ENCODE results near the gene NINL.

The NINL gene

GRCh38 chr20:25534845-25535244, 50.5 kb downstream of the NINL start:
- DNase-seq (ENCODE audit: low read depth in 3 of 3, low spot score in 1 of 3): no peak

DNA sequence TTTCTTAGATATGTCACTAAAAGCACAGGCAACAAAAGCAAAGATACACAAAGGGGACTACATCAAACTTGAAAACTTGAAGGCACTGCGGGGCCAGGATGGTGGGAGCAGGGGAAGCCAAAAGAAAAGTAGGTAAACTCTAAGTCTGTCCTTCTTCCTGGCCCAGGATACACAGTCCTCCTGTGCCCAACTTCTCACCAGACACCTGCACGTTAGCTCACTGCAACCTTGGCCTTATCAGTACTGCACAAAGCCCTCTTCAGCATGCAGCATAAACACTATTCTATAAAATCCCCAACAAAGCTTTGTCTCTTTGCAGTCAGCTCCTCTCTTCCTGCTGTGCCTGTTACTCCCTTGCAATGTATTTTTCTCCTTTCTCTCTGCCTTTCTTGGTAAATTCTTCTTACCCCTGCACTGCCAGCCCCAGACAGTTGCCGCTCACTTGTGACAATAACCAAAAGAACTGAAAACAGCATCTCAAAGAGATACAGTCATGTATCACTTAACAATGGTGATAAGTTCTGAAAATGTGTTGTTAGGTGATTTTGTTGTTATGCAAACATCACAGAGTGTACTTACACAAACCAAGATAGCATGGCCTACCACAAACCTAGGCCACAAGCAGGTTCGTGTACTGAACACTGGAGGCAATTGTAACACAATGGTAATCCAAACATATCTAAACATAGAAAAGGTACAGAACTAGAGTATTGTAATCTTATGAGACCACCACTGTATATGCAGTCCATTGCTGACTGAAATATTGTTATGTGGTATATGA, 51.2 kb downstream of the NINL start:
- no peak for DNase-seq (ENCODE audit: low read depth in 3 of 3, low spot score in 1 of 3)

DNA sequence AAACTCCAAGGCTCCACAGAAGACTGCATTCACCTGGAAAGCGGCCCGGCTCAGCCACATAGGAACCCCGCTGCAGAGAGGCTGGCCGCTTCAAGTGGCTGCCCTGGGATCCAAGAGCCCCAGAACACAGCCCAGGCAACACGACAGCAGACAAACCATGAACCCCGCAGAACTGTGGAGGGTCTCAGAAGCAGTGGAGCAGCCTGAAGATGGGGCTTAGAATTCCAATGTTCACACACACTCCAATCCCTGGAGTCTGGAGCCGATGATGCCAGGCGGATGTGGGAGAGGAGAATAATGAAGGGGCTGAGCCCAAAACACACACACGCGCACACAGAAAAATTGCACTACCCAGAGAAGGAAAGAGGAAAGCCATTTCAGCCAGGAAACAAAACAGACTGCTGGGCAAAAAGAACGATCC, 52.4 kb downstream of the NINL start:
- DNase-seq (ENCODE audit: low read depth in 3 of 3, low spot score in 1 of 3): no peak

DNA sequence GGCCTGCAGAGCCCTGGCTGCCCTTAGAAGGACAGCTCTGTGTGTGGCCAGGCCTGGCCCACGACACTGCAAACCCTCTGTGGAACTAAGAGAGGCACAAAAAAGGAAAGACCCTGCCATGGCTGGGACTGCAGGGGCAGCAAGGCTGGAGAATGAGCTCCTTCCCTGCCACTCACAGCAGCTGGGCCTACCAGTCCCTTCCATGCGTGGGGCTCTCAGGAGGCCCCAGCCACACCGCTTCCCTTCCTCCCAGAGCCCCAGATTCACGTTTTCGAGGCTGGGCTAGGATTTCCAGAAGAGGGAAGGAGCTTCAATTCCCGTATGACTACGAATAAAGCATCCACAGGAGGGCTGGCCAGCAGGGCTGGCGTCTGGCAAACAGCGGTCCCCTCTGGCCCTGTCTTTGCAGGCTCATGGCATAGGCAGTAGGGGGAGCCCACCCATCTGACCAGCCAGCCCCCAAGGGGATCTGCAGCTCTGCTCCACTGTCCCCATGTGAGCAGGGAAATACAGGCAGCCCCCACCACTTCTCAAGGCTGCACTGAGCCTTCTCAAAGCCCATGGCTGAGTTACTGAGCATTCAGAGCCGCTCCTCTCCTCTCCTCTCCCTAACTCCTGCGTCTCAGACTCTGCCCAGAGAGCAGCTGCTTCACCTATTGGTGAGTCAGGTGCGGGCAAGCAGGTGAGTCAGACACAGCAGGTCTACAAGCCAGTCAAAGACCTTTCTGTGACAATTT, 53.1 kb downstream of the NINL start:
- DNase-seq (ENCODE audit: low read depth in 3 of 3, low spot score in 1 of 3): no peak

DNA sequence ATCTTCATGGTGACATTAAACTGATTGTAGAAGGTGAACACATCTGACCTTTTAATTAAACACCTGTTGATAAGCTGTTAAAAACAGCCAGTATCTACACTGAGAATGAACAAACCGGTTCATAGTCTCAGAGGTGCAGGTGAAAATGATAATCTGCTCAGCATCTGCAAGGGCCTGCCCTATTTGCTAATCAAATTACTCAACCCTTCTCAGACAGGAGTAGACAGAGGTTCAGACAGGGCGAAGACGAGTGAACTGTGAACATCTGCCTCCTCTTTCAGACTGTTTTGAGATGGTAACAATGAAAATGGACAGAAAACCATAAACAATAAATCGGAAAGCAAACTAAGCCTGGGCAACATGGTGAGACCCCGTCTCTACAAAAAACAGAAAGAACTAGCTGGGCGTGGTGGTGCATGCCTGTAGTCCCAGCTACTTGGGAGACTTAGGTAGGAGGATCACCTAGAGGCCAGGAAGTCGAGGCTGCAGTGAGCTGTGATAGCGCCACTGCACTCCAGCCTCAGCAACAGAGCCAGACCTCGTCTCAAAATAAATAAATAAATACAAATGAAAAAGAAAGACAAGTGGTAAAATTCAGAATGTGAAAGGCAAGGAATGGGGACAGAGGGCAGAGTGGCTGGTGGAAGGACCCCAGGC, 55.9 kb downstream of the NINL start:
- no peak for DNase-seq (ENCODE audit: low read depth in 3 of 3, low spot score in 1 of 3)

DNA sequence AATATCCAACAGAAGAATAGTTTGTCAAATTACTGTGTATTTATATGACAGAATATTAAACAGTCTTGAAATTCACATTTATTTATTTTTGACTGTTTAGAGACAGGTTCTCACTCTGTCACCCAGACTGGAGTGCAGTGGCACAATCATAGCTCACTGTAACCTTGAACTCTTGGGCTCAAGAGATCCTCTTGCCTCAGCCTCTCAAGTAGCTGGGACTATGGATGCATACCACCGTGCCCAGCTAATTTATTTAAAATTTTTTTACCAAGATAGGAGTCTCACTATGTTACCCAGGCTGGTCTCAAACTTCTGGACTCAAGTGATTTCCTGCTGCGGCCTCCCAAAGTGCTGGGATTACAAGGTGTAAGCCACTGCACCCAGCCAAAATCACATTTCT, 57.4 kb downstream of the NINL start:
- no peak for DNase-seq (ENCODE audit: low read depth in 3 of 3, low spot score in 1 of 3)

DNA sequence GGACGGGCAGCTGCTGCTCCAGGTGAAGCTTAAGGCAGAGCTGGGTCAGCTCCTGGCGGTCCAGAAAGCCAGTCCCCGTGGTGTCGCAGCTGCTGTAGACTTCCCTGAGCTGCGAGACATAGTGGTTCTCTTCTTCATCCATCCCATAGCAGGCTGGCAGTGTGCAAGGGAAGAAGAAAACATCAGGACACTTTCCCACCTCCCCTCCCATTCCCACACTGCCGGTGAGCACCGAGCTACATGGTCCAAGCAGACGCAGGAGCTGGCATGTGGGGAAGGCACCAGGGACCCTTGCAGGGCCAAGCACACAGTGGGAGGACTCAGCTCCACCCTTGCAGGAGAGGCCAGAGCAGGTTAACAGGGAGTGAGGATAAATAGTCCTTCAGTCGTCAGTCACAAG, 58.9 kb downstream of the NINL start:
- DNase-seq (ENCODE audit: low read depth in 3 of 3, low spot score in 1 of 3): no peak

GRCh38 chr20:25525867-25526266, 59.5 kb downstream of the NINL start:
- DNase-seq (ENCODE audit: low read depth in 3 of 3, low spot score in 1 of 3): no peak

- no peak for DNase-seq (ENCODE audit: low read depth in 3 of 3, low spot score in 1 of 3)
Observed at GRCh38 chr20:25525295-25525694, 60.0 kb downstream of the NINL start.

DNA sequence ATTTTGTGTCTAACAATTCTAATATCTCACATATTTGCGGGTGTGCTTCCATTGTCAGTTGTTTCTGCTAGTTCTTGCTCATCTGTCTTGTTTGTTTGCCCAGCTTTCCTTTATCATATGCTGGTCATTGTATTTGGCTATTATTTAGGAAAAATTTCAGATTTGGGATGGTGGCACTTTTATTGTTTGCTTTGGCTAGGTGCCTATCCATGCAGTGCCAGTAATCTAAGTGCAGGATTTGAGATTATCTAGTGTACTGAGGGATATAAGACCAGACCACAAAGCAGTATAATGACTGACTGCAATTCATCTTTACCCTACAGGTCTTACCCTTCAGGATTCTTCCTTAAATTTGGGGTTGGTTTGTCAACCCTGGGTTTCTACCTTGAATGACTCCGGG, 63.9 kb downstream of the NINL start:
- no peak for DNase-seq (ENCODE audit: low read depth in 3 of 3, low spot score in 1 of 3)

- DNase-seq (ENCODE audit: low read depth in 3 of 3, low spot score in 1 of 3): no peak
Observed at GRCh38 chr20:25517124-25517523, 68.2 kb downstream of the NINL start.

DNA sequence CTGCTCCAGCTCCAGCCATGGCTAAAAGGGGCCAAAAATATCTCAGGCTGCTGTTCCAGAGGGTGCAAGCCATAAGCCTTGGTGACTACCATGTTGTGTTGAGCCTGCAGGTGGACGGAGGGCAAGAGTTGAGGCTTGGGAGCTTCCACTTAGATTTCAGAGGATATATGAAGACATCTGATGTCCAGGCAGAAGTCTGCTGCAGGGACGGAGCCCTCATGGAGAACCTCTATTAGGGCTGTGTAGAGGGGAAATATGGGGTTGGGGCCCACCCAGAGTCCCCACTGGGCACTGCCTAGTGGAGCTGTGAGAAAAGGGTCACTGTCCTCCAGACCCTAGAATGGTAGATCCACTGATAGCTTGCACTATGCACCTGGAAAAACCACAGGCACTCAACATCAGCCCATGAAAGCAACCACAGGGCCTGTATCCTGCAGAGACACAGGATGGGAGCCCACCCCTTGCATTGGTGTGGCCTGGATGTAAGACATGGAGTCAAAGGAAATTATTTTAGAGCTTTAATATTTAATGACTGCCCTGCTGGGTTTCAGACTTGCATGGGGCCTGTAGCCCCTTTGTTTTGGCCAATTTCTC, 70.5 kb downstream of the NINL start:
- DNase-seq (ENCODE audit: low read depth in 3 of 3, low spot score in 1 of 3): no peak

DNA sequence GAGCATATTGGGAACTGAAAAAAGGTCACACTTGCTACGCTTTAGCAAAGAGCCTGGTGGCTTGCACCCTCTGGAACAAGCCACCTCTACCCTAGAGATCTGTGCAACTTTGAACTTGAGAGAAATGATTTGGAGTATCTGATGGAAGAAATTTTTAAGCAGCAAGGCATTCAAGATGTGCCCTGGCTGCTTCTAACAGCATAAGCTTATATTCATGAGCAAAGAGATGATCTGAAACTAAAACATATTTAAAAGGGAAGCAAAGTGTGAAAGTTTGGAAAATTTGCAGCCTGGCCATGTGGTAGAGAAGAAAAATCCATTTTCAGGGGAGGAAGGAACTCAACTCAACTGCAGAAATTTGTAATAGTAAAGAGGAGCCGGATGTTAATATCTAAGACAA, 71.1 kb downstream of the NINL start:
- no peak for DNase-seq (ENCODE audit: low read depth in 3 of 3, low spot score in 1 of 3)

DNA sequence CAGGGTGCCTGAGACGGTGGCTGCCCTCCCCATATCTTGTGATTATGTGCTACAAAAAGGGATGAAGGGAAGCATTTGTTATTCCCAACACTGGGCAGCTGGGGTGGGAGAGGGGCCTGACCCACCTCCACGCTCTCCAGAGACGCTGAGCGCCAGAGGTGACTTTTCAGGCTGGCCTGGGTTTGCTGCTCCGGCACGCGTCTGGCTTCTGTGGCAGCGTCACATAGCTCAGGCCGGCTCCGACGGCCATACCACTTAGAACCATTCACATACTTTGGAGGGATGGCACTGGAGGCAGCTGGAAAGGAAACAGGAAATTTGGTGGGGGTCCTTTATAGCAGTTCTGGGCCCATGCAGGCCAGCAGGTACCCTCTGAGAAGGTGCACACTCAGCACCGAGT, 72.6 kb downstream of the NINL start:
- DNase-seq (ENCODE audit: low read depth in 3 of 3, low spot score in 1 of 3): no peak

DNA sequence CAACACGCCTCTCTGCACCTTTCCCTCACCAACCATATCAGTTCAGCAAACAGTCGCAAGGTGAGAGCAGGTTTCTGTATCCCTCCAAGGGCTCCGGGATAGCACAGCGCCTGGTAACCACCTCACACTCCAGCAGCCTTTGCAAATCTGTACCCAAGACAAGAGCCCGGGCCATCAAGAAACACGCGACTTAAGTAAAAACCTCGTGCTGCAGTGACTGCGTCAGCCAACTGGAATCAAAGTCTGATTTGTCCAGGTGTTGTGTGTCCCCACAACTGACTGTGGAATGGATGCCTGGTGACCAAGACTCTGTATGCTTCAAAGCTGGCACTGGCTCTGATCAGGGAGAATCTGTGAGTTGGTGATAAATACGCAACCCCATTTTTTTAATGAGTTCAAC, 74.1 kb downstream of the NINL start:
- no peak for DNase-seq (ENCODE audit: low read depth in 3 of 3, low spot score in 1 of 3)

DNA sequence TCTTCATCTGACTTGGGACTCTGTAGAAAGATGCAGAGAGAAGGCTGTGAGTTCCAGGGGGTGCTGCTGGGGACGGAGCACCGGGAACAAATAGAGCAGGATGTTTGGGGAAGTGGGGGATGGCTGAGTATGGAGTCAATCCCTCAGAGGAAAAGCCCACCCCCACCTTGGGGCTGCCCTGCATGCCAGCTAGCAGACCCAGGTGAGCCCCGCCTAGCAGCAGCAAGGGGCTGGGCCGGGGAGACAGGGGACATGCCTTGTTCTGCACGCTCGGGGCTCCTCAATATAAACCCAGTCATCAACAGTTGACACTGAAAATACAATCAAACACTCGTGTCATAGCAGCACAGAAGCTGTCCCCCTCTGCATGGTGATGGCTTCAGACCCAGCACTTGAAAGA, 74.6 kb downstream of the NINL start:
- no peak for DNase-seq (ENCODE audit: low read depth in 3 of 3, low spot score in 1 of 3)

DNA sequence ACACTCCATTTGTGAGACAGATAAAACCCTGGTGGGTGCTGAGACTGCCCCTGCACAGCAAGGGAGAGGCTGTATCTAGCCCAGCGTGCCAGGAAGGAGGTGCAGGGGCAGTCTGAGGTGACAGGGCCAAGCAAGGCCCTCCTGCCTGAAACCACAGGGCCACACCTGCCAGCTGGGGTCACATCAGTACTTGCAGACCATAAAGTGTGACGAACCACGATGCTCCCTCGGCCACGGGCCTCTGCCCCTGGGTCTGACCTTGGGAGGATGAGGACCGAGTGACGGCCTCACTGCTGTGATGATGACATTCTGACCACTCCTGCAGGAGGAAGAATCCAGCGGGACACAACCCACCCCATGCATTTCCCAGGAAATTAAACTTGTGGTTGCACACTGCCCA, 75.1 kb downstream of the NINL start:
- no peak for DNase-seq (ENCODE audit: low read depth in 3 of 3, low spot score in 1 of 3)

GRCh38 chr20:25509084-25509483, 76.2 kb downstream of the NINL start:
- DNase-seq (ENCODE audit: low read depth in 3 of 3, low spot score in 1 of 3): no peak

- DNase-seq (ENCODE audit: low read depth in 3 of 3, low spot score in 1 of 3): no peak
Observed at GRCh38 chr20:25508083-25508770, 77.1 kb downstream of the NINL start.

- no peak for DNase-seq (ENCODE audit: low read depth in 3 of 3, low spot score in 1 of 3)
Observed at GRCh38 chr20:25507385-25508082, 77.8 kb downstream of the NINL start.
